GM21381 (cell line): ENCODE measurements around the gene AREL1.

ENCODE experiments used
- ATAC-seq: cut with Tn5 transposase; IDR thresholded peaks from one replicate; pipeline ENCODE4 v1.9.1; 2021; ENCODE audit warnings: mild to moderate bottlenecking, moderate library complexity; ENCODE audit not compliant: unreplicated experiment

Gene AREL1

GRCh38 chr14:74637178-74637550 lies 75.7 kb downstream of the AREL1 start:
- no peak for ATAC-seq

GRCh38 chr14:74636424-74637177 lies 76.3 kb downstream of the AREL1 start:
- no peak for ATAC-seq

GRCh38 chr14:74635847-74636246 lies 77.0 kb downstream of the AREL1 start:
- ATAC-seq: no peak

DNA sequence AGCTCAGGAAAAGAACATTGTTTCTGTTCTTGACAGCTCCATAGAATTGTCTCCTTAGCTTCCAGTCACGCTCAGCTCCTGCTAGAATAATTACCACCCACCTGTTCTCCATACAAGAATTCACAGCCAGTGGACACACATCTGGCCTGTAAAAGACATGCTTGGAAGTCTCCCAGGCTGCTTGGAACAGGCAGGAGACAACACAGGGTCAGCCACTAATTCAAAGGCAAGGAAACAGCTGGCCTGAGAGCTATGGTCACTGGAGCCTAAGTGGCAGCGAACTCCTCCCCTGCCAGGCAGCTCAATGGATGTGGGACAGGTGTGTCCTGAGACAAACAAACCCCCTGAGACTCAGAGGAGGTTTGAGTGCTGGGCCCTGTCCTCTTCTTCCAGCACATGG lies 77.9 kb downstream of the AREL1 start:
- no peak for ATAC-seq

DNA sequence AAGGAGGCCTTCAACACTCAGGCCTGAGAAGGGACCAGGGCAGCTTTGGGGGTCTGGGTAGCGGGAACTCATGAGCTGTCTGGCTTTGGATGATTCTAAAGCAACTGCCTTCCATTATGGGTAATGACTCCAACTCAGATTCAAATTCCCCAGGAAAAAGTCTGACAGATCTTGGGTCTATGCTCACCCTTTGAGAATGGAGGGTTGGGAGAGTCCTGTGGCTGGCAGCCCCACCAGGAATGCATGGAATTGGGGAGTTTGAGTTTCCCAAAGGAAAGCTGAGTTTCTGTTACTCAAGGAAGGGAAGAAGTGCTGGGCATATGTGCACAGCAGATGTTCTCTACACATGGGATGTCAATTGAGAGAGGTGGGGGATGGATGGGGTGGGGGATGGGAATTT lies 78.4 kb downstream of the AREL1 start:
- no peak for ATAC-seq

DNA sequence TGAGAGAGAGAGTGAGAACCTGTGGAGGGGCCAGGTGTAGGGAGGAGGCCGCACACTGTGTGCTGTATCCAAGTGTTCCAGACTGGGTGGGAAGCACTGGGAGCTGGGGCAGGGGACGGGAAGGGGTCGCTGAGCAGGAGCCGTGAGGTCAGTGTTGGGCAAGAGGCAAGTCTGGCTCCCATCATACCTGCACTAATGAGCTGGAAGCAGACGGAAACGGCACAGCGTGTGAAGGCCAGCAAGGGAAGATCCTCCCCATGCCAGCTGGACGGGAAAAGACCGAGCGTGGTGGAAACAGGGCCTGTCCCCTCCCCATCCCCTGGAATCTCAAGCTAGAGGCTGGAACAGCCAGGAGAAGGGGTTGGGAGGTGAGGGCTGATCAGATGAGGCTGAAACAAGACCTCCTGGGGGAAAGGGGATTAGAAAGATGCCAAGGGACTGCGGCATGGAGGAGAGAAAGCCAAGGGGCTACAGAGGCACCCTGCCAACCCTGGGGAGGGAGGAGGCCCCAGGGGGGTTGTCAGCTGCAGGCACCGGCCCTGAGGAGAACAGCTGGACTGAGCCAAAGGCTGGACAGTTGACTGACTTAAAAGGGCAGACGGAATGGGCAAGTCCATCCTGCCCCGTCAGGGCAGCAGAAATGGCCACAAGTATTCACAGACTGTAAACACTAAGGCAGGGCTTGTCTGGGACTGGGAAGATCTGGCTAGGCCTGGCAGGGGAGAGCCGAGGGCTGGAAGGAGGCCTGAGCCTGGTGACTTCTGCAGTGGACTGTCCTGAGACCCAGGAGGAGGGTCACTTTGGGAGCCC lies 81.8 kb downstream of the AREL1 start:
- no peak for ATAC-seq

GRCh38 chr14:74628418-74628817 lies 84.5 kb downstream of the AREL1 start:
- ATAC-seq: no peak

DNA sequence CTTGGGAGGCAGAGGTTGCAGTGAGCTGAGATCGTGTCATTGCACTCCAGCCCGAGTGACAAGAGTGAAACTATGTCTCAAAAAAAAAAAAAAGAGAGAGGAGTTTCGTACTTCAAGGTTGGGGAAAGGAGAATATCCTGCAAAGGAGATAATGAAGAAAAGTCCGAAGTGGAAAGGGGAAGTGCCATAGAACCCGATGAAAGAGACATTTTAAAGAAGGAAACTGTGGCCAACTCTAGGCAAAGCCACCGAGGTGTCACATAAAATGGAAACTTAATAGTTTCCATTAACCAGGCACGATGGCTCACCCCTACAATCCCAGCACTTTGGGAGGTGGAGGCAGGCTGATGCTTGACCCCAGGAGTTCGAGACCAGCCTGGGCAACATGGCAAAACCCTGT lies 85.8 kb downstream of the AREL1 start:
- ATAC-seq: no peak

DNA sequence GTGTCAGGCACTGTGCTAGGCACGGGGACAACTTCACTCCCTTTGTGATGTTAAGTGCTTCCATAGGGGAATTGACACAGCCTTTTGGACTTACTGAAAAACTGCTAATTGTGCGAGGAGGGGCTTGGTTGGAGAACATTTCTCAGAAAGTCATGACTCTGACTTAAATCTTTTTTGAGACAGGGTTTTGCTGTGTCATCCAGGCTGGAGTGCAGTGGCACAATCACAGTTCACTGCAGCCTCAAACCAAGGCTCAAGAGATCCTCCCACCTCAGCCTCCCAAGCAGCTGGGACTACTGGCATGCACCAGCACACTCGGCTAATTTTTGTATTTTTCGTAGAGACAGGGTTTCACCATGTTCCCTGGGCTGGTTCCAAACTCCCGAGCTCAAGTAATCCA lies 90.6 kb downstream of the AREL1 start:
- ATAC-seq: no peak

GRCh38 chr14:74621556-74621955 lies 91.3 kb downstream of the AREL1 start:
- ATAC-seq: no peak

GRCh38 chr14:74620923-74621322 lies 92.0 kb downstream of the AREL1 start:
- ATAC-seq: no peak

GRCh38 chr14:74620497-74620921 lies 92.4 kb downstream of the AREL1 start:
- ATAC-seq: no peak

DNA sequence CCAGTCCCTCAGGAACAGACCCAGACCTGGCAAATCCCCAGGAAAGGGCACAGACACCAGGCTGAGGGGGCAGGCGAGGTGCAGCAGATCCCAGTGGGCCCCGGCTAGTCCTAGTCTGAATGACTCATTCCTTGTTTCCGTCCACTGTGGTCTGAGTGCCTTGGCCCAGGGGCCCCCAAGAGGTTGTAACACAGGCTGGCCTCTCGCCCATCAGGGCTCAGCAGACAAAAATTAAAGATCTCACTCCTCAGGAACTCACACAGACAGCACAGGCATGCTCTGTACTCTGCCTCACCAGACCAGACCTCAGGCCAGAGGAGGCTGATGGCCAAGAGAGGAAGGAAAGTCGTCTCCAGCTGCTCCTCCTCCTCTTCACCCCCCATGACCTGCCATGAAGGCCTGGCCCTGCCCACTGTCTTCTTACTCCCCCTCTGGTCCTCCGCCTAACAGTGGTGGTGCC lies 93.2 kb downstream of the AREL1 start:
- no peak for ATAC-seq

DNA sequence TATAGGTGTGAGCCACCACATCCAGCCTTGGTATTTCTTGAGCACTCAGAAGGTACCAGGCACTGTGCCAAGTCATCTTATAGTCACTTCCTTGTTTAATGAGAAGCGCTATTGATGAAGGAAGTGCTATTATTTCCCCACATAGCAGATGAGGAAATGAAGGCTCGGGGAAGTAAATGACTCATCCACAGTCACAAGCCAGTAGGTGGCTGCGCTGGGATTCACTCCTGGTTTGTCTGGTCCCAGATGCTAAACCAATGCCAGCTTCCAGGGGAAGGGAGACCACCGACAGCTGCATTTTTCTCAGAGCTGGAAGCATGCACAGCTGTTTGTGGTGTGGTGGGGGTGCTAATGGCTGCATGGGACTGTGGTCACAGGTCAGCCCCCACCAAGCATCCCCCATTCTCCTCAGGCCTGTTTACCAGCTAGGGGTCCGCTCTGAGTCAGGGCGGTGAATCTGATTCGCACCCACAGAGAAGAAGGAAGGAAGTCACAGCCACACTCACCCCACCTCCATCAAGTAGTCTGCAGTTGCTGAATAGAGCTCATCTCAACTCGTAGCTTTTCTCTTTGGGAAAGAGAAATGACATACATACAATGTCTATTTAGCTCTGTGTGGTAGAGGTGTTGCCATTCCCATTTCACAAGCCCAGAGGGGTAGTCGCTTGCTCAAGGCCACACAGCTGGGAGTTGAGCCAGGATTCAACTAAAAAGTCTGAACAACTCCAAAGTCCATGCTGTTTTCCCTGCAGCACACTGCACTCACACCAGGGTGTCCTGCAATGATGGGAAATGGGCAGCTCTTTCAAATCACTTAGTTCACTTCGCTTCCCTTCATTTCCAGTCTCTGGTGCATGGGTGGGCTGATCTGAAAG lies 94.6 kb downstream of the AREL1 start:
- no peak for ATAC-seq

DNA sequence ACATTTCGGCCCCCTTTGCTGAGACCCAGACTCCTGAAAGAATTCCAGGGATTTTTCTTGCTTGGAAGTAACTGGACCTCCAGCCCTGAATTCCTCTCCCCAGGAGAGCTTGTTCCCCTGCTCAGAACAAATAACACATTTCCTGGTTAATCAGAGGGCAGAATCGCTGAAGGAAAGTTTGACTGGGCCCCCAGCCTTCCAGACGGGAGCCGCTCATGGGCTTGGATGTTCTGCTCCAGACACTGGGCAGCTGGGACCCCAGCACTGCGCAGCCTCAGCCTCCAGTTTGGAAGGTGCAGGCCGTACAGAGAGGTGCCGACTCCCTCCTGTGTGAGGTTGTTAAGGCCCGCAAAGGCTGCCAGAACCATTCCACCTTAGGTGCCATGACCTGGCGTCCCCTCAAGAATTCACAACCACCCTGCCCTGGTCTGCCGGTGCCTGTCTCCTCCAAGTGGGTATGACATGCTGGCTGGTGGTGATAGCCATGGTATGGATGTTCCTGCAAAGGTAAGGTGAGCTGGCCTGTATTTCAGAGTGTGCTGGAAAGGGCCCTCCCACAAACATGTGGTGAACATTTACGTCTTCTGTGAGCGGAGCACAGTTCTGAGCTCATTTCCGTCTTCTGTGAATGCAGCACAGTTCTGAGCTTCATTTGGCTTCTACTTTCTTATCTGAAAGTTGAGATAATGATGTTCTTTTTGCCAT lies 95.7 kb downstream of the AREL1 start:
- ATAC-seq: no peak

DNA sequence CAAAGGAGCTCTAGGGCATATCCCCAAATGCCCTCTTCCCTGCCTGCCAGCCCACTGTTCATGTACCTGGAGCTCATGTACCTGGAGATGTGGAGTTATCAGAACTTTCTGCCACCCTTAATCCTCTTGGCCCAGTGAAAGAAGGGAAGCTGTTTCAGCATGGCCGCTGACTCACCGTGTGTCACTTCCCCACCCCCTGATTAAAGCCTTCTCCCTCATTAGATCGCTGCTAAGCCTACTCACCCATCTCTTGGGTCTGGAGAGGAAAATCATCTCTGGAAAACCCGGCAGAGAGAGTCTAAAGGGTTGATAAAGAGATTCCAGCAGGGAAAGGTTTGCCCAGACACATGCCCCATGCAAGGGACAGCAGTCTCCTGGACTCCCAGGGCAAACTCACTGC lies 96.4 kb downstream of the AREL1 start:
- no peak for ATAC-seq

- no peak for ATAC-seq
These were observed 97.1 kb downstream of the AREL1 start for GRCh38 chr14:74615735-74616134.

DNA sequence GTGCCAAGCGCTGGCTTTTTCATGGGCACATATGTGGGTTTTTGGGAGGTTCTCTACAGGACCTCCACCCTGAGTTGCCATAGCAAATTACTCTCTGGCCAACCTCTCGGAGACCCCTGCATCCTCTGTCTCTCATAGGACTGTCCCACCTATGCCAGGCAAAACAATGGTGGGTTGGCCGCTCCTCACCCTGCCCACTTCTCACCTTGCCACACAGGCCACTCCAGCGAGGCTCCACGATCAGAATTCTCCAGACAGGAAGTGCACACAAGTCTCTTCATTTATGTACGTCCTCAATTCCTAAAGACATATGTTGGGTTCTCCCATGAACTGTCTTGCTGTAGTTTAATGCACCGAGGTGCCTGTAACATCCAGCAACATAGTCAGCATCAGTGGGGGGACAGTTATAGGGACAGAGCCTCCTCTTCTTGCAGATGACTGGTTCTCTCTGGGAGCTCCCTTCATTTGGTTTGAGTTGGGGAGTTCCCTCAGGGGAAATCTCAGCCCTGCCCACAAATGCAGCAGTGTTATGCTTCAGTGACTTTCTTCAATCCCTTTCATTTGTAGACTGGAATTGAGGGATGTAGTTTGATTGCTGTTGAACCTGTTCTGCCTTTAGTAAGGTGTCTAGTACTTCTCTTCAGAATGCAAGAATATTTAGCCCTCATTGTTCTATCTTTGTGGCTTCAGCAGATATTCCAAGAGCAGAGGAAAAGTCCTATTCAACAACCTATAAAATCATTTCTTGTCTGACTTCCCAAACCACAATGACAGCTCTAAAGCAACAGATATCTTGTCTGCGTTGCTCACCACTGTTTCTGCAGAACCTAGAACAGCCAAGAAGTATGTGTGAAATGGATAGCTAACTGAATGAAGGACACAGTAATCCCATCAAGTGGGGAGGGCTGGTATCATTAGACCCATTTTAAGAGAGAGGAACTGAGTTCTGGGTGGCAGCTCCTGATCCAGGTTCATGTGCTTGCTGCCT lies 98.1 kb downstream of the AREL1 start:
- ATAC-seq: no peak

DNA sequence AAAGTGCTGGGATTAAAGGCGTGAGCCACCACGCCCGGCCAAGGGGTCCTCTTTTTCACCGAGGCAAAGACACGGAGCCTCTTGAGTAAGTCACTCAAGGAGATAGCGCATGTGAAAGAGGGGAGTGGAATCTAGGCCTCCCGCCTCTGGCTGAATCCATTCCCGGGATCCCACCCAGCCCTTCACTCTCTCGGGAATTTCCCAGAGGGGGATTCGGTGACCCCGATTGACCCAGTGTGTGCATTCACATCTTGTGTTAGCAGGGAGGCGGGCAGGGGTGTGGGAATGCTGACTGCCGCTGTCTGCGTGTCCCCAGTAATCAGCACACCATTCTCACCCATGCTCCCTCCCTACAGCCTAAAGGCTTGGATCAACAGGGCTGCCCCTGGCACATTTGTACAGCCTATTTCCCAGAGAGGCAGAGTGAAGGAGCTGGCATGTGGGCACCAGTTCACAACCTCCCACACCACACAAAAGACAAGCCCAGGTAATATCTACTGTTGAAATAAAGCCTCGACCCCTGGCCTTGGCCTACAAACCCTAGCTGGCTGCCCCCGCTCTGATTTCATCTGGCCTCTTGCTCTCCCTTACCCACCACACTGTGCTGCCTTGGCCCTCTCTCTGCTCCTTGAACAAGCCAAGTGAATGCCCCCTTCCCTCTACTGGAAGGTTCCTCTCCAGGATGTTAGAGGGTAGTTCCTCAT lies 99.5 kb downstream of the AREL1 start:
- ATAC-seq: no peak
